Mucosa of descending colon (tissue), 3 donors: Measurements from ENCODE around the gene NUCB1. TPM values are rescaled to one million over a fixed set of nuclear protein-coding genes. Genes with fewer than 3 reads are reported as not detected.
A peak's percentile ranks its signal among the peaks of the same experiment; 100 is the strongest.
"Not testable (repeated sequence)": the region's sequence is repeated elsewhere in the genome, so short reads cannot be mapped to it uniquely, and the experiment has no call there.

Experiments
- ATAC-seq: fragments of 200-7000 bp; cut with Tn5 transposase; one replicate; pipeline ENCODE4 v1.9.1; 2020; ENCODE audit warnings: mild to moderate bottlenecking, moderate library complexity
- DNase-seq, 3 donors: peaks; one replicate each; pipeline ENCODE4 v3.0.0-alpha.2; 2020
- H3K36me3 ChIP-seq: fragments of 200-600 bp; one replicate; pipeline ENCODE4 v1.8.0; 2021; ENCODE audit warnings: low read depth, mild to moderate bottlenecking
- H3K4me1 ChIP-seq: fragments of 200-600 bp; one replicate; pipeline ENCODE4 v1.8.0; 2021; ENCODE audit warnings: low read depth, mild to moderate bottlenecking
- H3K4me3 ChIP-seq: fragments of 200-600 bp; one replicate; pipeline ENCODE4 v1.8.0; 2021; ENCODE audit warnings: mild to moderate bottlenecking
- H3K9me3 ChIP-seq: fragments of 200-600 bp; one replicate; pipeline ENCODE4 v1.8.0; 2021; ENCODE audit warnings: mild to moderate bottlenecking
- CTCF ChIP-seq: fragments of 200-600 bp; IDR thresholded peaks from one replicate; pipeline ENCODE4 v1.8.0; 2022; ENCODE audit warnings: antibody characterized with exemption, mild to moderate bottlenecking
- intact Hi-C, 2 donors: fragments of 100-400 bp; cut with DNase I in 1 of 2; cut with micrococcal nuclease in 1 of 2; formaldehyde crosslinking; loops; one replicate each; pipeline versions ENCODE4 v1.11.0 to v1.11.1; 2022; cut with DNase I, micrococcal nuclease
- total RNA-seq, 3 donors: library from RNA; stranded (reverse); fragmentation: NEBNext Ultra II Directional in 2 of 3; extraction: Animal tissue kit (Norgen Biotek cat#: 25700) in 2 of 3; gene quantifications; one replicate each; pipeline versions ENCODE4 v1.2.1 to v1.2.4, GENCODE V29; 2021 to 2023
- donor health status: DM: no; HTN: no; CAD: no; lungs with moderate emphysema.
- donor health status: DM: no; HTN: no; CAD: no.
- donor health status: DM: no; HTN: yes; CAD: no.

The NUCB1 gene
- total RNA-seq, 3 donors from 2014 or later: 171 to 219 (median 205) TPM

GRCh38 chr19:48872182-48872883, 27.8 kb upstream of the NUCB1 start, which contains the start of gene PPP1R15A:
TSS of gene PPP1R15A (plus strand) at chr19:48872421. CDS start at chr19:48873234, 813 bp downstream.
- intact Hi-C loops: loop anchor here in 1 of 2 donors (10.0 kb wide), 1 partner anchor 92 kb away; the partner anchor contains the start of gene FTL

GRCh38 chr19:48872884-48873475, 27.1 kb upstream of the NUCB1 start:
- Histone ChIP-seq H3K4me1 (peaks cover 37% of the 10 kb centered on the region), H3K36me3 (no peaks in the 10 kb centered on the region), H3K4me3 (peak overlapping the region; percentile 87), H3K9me3 (no peaks in the 10 kb centered on the region)
- peak; percentile 78 to 93 (median 87) for DNase-seq
- no peak for TF ChIP-seq CTCF
- intact Hi-C loops: loop anchor here in 1 of 2 donors (10.0 kb wide), 1 partner anchor 92 kb away; the partner anchor contains the start of gene FTL
- ATAC-seq: peak; percentile 76

More at GRCh38 chr19:48872182-48872883, 27.8 kb upstream of the NUCB1 start, which contains the start of gene PPP1R15A:
- Histone ChIP-seq H3K36me3 (no peaks in the 10 kb centered on the region), H3K4me3 (peak within 1 kb of the TSS; percentile 87), H3K4me1 (peaks cover 37% of the 10 kb centered on the region), H3K9me3 (no peaks in the 10 kb centered on the region)
- TF ChIP-seq CTCF: no peak
- peak; percentile 98 to 100 (median 99) for DNase-seq
- ATAC-seq: peak; percentile 78

- intact Hi-C loops: loop anchor here in 1 of 2 donors (10.0 kb wide), 1 partner anchor 91 kb away; the partner anchor contains the start of gene FTL
- peaks cover 37% of the 10 kb centered on the region for H3K4me1 ChIP-seq
- no peak for TF ChIP-seq CTCF
- DNase-seq (peak in 1 of 3 donors; percentile 34), ATAC-seq (no peak)
- no peaks in the 10 kb centered on the region for H3K36me3 ChIP-seq
- H3K4me3 ChIP-seq: peak overlapping the region; percentile 87
- no peaks in the 10 kb centered on the region for H3K9me3 ChIP-seq
These were observed 26.4 kb upstream of the NUCB1 start for GRCh38 chr19:48873476-48874302.

GRCh38 chr19:48874303-48875135, 25.6 kb upstream of the NUCB1 start:
- ATAC-seq: no peak
- peaks cover 37% of the 10 kb centered on the region for H3K4me1 ChIP-seq
- intact Hi-C loops: loop anchor here in 1 of 2 donors (10.0 kb wide), 1 partner anchor 90 kb away; the partner anchor contains the start of gene FTL
- H3K4me3 ChIP-seq: peak overlapping the region; percentile 5
- no peak for TF ChIP-seq CTCF
- peak; percentile 47 to 65 (median 64) for DNase-seq
- H3K36me3 ChIP-seq: no peaks in the 10 kb centered on the region
- no peaks in the 10 kb centered on the region for H3K9me3 ChIP-seq

GRCh38 chr19:48876043-48876981, 23.8 kb upstream of the NUCB1 start:
- peaks cover 37% of the 10 kb centered on the region for H3K4me1 ChIP-seq
- H3K9me3 ChIP-seq, H3K36me3 ChIP-seq, ATAC-seq, H3K4me3 ChIP-seq: not testable (repeated sequence)
- intact Hi-C loops: loop anchor here in 1 of 2 donors (10.0 kb wide), 1 partner anchor 88 kb away; the partner anchor contains the start of gene FTL
- DNase-seq: peak in 1 of 3 donors; percentile 44
